SK-N-SH treated with all-trans-retinoic acid at 6 μM for 48 hours (cell line): ENCODE data around the gene SYNGR3.

ENCODE experiments used
- ATAC-seq: fragments of 200-7000 bp; cut with Tn5 transposase; 3 replicates; pipeline ENCODE4 v1.9.1; 2020; ENCODE audit warnings: mild to moderate bottlenecking, moderate library complexity
- ARNTL ChIP-seq: fragments of 450-650 bp; formaldehyde crosslinking; IDR thresholded peaks from 2 replicates; pipeline ENCODE4 v1.5.0; 2020; ENCODE audit warnings: low read depth, mild to moderate bottlenecking, moderate library complexity, borderline replicate concordance
- BACH2 ChIP-seq: fragments of 250-450 bp; sonication (Bioruptor Pico); IDR thresholded peaks from 2 replicates; pipeline ENCODE4 v1.9.0; 2021; ENCODE audit warnings: mild to moderate bottlenecking, borderline replicate concordance
- CREB5 ChIP-seq: fragments of 250-450 bp; sonication (Bioruptor Pico); IDR thresholded peaks from 2 replicates; pipeline ENCODE4 v1.5.1; 2020; ENCODE audit warnings: low read depth, mild to moderate bottlenecking, moderate library complexity
- CSDC2 ChIP-seq: fragments of 250-450 bp; sonication (Bioruptor Pico); IDR thresholded peaks from 2 replicates; pipeline ENCODE4 v1.5.0; 2020; ENCODE audit warnings: mild to moderate bottlenecking, moderate library complexity
- ESRRG ChIP-seq: fragments of 250-450 bp; sonication (Bioruptor Pico); IDR thresholded peaks from 2 replicates; pipeline ENCODE4 v1.6.1; 2021; ENCODE audit warnings: mild to moderate bottlenecking
- ISL1 ChIP-seq: fragments of 250-450 bp; sonication (Bioruptor Pico); IDR thresholded peaks from 2 replicates; pipeline ENCODE4 v2.1.2; 2022; ENCODE audit warnings: mild to moderate bottlenecking, moderate library complexity
- OSR1 ChIP-seq: fragments of 250-450 bp; sonication (Bioruptor Pico); IDR thresholded peaks from 2 replicates; pipeline ENCODE4 v1.8.0; 2022; ENCODE audit warnings: moderate library complexity, mild to moderate bottlenecking, inconsistent platforms
- POU6F1 ChIP-seq: fragments of 250-450 bp; sonication (Bioruptor Pico); IDR thresholded peaks from 2 replicates; pipeline ENCODE4 v1.8.0; 2021; ENCODE audit warnings: low read depth, mild to moderate bottlenecking, moderate library complexity, borderline replicate concordance
- RARB ChIP-seq: fragments of 250-450 bp; sonication (Bioruptor Pico); IDR thresholded peaks from 2 replicates; pipeline ENCODE4 v1.8.0; 2021; ENCODE audit warnings: mild to moderate bottlenecking, moderate library complexity
- SNAI2 ChIP-seq: fragments of 250-450 bp; sonication (Bioruptor Pico); IDR thresholded peaks from 2 replicates; pipeline ENCODE4 v1.5.0; 2020; ENCODE audit warnings: mild to moderate bottlenecking, moderate library complexity
- TCF4 ChIP-seq: fragments of 250-450 bp; sonication (Bioruptor Pico); IDR thresholded peaks from 2 replicates; pipeline ENCODE4 v1.8.0; 2021; ENCODE audit warnings: mild to moderate bottlenecking, moderate library complexity, borderline replicate concordance
- TOX ChIP-seq: fragments of 250-450 bp; sonication (Bioruptor Pico); IDR thresholded peaks from 2 replicates; pipeline ENCODE4 v1.8.0; 2021; ENCODE audit warnings: mild to moderate bottlenecking, moderate library complexity, borderline replicate concordance
- ZC3H10 ChIP-seq: fragments of 250-450 bp; sonication (Bioruptor Pico); IDR thresholded peaks from 2 replicates; pipeline ENCODE4 v1.5.1; 2021; ENCODE audit warnings: mild to moderate bottlenecking, moderate library complexity
- ZFP3 ChIP-seq: fragments of 250-450 bp; sonication (Bioruptor Pico); IDR thresholded peaks from 2 replicates; pipeline ENCODE4 v1.5.0; 2020; ENCODE audit warnings: mild to moderate bottlenecking, moderate library complexity
- ZNF565 ChIP-seq: fragments of 450-650 bp; formaldehyde crosslinking; conservative IDR thresholded peaks from 2 replicates; pipeline ENCODE4 v1.5.0; 2020; ENCODE audit warnings: low read depth, mild to moderate bottlenecking, moderate library complexity
- ZNF70 ChIP-seq: fragments of 450-650 bp; formaldehyde crosslinking; IDR thresholded peaks from 2 replicates; pipeline ENCODE4 v1.5.0; 2020; ENCODE audit warnings: mild to moderate bottlenecking, moderate library complexity
- TF ChIP-seq, protein P1 (sequence below): fragments of 250-450 bp; sonication (Bioruptor Pico); IDR thresholded peaks from 2 replicates; pipeline ENCODE4 v1.8.0; 2020; ENCODE audit warnings: mild to moderate bottlenecking, moderate library complexity, borderline replicate concordance
- TF ChIP-seq, protein P2 (sequence below): fragments of 250-450 bp; sonication (Bioruptor Pico); IDR thresholded peaks from 2 replicates; pipeline ENCODE4 v1.5.0; 2020; ENCODE audit warnings: mild to moderate bottlenecking, moderate library complexity

Gene SYNGR3

DNA sequence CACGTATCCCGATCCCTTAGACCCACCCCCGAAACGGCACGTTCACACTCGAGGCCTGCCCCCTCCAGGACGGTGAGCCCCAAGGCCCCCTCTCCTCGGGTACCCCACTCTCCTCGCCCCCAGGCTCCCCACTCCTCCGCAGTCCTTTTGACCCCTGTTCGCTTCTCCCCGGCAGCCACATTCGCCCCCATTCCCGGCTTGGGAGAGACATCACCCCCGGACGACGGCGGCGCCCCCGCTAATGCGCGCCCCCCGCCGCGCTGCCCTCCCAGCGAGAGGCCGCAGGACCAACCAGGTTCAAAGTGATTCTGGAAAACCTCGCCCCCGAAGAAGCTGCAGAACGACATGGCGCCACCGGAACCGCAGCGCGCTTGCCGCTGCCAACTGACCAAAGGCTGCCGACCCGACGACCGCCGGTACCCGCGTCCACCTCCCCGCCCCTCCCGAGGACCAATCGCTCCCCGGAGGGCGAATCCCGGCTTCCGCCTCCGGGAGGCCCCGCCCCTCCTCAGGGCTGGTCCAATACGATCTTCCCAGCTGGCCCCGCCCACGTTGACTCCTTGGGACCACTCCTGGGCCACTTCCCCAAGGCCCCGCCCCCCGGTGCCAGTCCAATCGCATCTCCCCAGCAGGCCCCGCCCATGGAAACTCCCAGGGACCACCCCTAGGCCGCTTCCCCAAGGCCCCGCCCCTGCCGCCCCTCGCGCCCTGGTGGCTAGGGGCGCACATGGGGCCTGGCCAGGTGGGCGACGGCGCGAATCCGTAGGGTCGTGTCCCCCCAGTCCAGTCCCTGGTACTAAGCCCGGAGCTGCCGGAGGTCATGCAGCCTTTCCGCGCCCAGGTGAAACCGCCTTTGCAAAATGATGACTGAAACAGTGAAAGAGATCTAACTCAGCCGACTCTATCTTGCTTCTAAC, 46.7 kb upstream of the SYNGR3 start, which contains the start of gene MSRB1 (continued):
- no peak for TF ChIP-seq CSDC2 (CRISPR knock-in tag)
- TF ChIP-seq ZFP3, result no peak
- no peak for TF ChIP-seq BACH2 (CRISPR knock-in tag)
- TF ChIP-seq ARNTL (CRISPR knock-in tag), result no peak
- no peak for TF ChIP-seq TOX
- TF ChIP-seq, all 23 proteins: peak for 0

- TF ChIP-seq SNAI2 (CRISPR knock-in tag), result no peak
- no peak for TF ChIP-seq BACH2 (CRISPR knock-in tag)
- no peak for TF ChIP-seq CREB5 (CRISPR knock-in tag)
- no peak for TF ChIP-seq ZFP3
- no peak for TF ChIP-seq ISL1 (CRISPR knock-in tag)
- no peak for TF ChIP-seq ZC3H10 (CRISPR knock-in tag)
- ATAC-seq, result no peak
Observed at GRCh38 chr16:1944612-1945199, 45.1 kb upstream of the SYNGR3 start.

- no peak for ATAC-seq
- no peak for TF ChIP-seq ZC3H10 (CRISPR knock-in tag)
- TF ChIP-seq ESRRG (CRISPR knock-in tag), result no peak
- no peak for TF ChIP-seq POU6F1 (CRISPR knock-in tag)
- TF ChIP-seq TCF4 (CRISPR knock-in tag), result no peak
- no peak for TF ChIP-seq RARB (CRISPR knock-in tag)
- TF ChIP-seq, protein P1, sequence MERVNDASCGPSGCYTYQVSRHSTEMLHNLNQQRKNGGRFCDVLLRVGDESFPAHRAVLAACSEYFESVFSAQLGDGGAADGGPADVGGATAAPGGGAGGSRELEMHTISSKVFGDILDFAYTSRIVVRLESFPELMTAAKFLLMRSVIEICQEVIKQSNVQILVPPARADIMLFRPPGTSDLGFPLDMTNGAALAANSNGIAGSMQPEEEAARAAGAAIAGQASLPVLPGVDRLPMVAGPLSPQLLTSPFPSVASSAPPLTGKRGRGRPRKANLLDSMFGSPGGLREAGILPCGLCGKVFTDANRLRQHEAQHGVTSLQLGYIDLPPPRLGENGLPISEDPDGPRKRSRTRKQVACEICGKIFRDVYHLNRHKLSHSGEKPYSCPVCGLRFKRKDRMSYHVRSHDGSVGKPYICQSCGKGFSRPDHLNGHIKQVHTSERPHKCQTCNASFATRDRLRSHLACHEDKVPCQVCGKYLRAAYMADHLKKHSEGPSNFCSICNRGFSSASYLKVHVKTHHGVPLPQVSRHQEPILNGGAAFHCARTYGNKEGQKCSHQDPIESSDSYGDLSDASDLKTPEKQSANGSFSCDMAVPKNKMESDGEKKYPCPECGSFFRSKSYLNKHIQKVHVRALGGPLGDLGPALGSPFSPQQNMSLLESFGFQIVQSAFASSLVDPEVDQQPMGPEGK, result no peak
- TF ChIP-seq CREB5 (CRISPR knock-in tag), result no peak
- TF ChIP-seq ARNTL (CRISPR knock-in tag), result no peak
- no peak for TF ChIP-seq OSR1
- no peak for TF ChIP-seq ZNF70 (CRISPR knock-in tag)
- TF ChIP-seq ZNF565 (CRISPR knock-in tag), result no peak
- TF ChIP-seq ZFP3, result no peak
- TF ChIP-seq, protein P2, sequence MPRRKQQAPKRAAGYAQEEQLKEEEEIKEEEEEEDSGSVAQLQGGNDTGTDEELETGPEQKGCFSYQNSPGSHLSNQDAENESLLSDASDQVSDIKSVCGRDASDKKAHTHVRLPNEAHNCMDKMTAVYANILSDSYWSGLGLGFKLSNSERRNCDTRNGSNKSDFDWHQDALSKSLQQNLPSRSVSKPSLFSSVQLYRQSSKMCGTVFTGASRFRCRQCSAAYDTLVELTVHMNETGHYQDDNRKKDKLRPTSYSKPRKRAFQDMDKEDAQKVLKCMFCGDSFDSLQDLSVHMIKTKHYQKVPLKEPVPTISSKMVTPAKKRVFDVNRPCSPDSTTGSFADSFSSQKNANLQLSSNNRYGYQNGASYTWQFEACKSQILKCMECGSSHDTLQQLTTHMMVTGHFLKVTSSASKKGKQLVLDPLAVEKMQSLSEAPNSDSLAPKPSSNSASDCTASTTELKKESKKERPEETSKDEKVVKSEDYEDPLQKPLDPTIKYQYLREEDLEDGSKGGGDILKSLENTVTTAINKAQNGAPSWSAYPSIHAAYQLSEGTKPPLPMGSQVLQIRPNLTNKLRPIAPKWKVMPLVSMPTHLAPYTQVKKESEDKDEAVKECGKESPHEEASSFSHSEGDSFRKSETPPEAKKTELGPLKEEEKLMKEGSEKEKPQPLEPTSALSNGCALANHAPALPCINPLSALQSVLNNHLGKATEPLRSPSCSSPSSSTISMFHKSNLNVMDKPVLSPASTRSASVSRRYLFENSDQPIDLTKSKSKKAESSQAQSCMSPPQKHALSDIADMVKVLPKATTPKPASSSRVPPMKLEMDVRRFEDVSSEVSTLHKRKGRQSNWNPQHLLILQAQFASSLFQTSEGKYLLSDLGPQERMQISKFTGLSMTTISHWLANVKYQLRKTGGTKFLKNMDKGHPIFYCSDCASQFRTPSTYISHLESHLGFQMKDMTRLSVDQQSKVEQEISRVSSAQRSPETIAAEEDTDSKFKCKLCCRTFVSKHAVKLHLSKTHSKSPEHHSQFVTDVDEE (CRISPR knock-in tag), result no peak
- TF ChIP-seq, all 23 proteins: peak for 0
Observed at GRCh38 chr16:1945559-1946391, 44.0 kb upstream of the SYNGR3 start.
